Thyroid gland (tissue), 4 donors: ENCODE measurements around the gene SAMD11. TPM values are rescaled to one million over a fixed set of nuclear protein-coding genes. Genes with fewer than 3 reads are reported as not detected.
"Not testable (repeated sequence)": the region's sequence is repeated elsewhere in the genome, so short reads cannot be mapped to it uniquely, and the experiment has no call there.

Experiments used
- DNase-seq, 2 donors: peaks; one replicate each; pipeline ENCODE4 v3.0.0-alpha.2; 2019
- H3K27ac ChIP-seq, 3 donors: fragments of 200-600 bp; sonication (generic); 1 replicate in 2 of 3; 2 replicates in 1 of 3; pipeline ENCODE4 v1.5.1; 2016 to 2019; ENCODE audit warnings: mild to moderate bottlenecking in 1 of 3, moderate library complexity in 1 of 3
- H3K27me3 ChIP-seq: fragments of 200-600 bp; sonication (generic); one replicate; pipeline ENCODE4 v1.5.1; 2019
- H3K36me3 ChIP-seq, 2 donors: fragments of 200-600 bp; sonication (generic); one replicate each; pipeline ENCODE4 v1.5.1; 2016 to 2019
- H3K4me1 ChIP-seq, 2 donors: fragments of 200-600 bp; sonication (generic); one replicate each; pipeline ENCODE4 v1.5.1; 2017 to 2019
- H3K4me3 ChIP-seq, 3 donors: fragments of 200-600 bp; sonication (generic); replicated peaks in 1 of 3; 1 replicate in 2 of 3; 2 replicates in 1 of 3; pipeline ENCODE4 v1.5.1; 2016; ENCODE audit warnings: mild to moderate bottlenecking in 1 of 3
- H3K9me3 ChIP-seq: fragments of 200-600 bp; sonication (generic); one replicate; pipeline ENCODE4 v1.5.1; 2017
- POLR2A ChIP-seq, 2 donors: fragments of 450-650 bp; IDR thresholded peaks; one replicate each; pipeline ENCODE4 v1.6.1; 2017; ENCODE audit warnings: antibody characterized with exemption in 2 of 2, mild to moderate bottlenecking in 2 of 2, moderate library complexity in 1 of 2
- WGBS, 2 donors: methylation state at CpG; one replicate each; pipeline ENCODE4 v1.1.5; 2017; 5-methylcytosine and 5-hydroxymethylcytosine counted together
- intact Hi-C: fragments of 100-400 bp; cut with DNase I; formaldehyde crosslinking; loops from one replicate; pipeline ENCODE4 v1.15.1; 2023
- total RNA-seq, 4 donors: library from RNA; depleted of rRNA; stranded (reverse); fragments of >200 nt; gene quantifications; one replicate each; pipeline ENCODE4 v1.2.3, GENCODE V29; 2016
- TF ChIP-seq, protein P1 (sequence below), 6 experiments: fragments of 200-600 bp in 3 of 6; fragments of 450-650 bp in 3 of 6; sonication (generic) in 3 of 6; IDR thresholded peaks; one replicate each; pipeline ENCODE4 v1.5.1; 2016 to 2019; ENCODE audit warnings: antibody characterized with exemption in 6 of 6, mild to moderate bottlenecking in 2 of 6, inconsistent platforms in 1 of 6, moderate library complexity in 1 of 6

SAMD11 gene
- total RNA-seq, 4 donors from 2014 or later: 4.1 to 11.2 (median 6.3) TPM

DNA sequence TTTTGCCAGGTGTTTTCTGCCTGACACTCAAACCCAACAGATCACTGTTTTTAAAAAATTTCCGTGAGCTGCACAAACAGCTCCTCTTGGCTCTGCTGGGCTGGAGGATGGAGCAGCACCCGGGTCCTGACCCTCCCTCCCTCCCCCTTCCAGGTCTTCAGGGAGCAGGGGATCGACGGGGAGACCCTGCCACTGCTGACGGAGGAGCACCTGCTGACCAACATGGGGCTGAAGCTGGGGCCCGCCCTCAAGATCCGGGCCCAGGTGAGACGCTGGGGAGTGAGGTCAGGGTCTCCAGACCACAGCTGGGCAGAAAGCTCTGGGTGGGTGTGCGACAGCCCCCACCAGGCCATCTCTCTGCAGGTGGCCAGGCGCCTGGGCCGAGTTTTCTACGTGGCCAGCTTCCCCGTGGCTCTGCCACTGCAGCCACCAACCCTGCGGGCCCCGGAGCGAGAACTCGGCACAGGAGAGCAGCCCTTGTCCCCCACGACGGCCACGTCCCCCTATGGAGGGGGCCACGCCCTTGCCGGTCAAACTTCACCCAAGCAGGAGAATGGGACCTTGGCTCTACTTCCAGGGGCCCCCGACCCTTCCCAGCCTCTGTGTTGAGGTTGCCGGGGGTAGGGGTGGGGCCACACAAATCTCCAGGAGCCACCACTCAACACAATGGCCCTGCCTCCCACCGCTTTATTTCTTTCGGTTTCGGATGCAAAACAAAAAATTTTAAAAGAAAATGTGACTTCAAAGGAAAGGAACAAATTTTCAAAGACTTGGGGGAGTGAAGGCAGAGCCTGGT is 20.0 kb downstream of the SAMD11 start:
- Histone ChIP-seq H3K27ac (peak overlapping the region in 1 of 3 donors; percentile 87), H3K36me3 (peaks cover 7 to 23% of the 10 kb centered on the region in 2 donors), H3K27me3 (peaks cover 12% of the 10 kb centered on the region), H3K4me3 (no peak overlapping the region), H3K9me3 (no peaks in the 10 kb centered on the region), H3K4me1 (peaks cover 13 to 47% of the 10 kb centered on the region in 2 donors)
- intact Hi-C loops: no loop called here
- no peak for TF ChIP-seq POLR2A (IDR thresholded peaks at IDR 0.05)
- TF ChIP-seq, protein P1, sequence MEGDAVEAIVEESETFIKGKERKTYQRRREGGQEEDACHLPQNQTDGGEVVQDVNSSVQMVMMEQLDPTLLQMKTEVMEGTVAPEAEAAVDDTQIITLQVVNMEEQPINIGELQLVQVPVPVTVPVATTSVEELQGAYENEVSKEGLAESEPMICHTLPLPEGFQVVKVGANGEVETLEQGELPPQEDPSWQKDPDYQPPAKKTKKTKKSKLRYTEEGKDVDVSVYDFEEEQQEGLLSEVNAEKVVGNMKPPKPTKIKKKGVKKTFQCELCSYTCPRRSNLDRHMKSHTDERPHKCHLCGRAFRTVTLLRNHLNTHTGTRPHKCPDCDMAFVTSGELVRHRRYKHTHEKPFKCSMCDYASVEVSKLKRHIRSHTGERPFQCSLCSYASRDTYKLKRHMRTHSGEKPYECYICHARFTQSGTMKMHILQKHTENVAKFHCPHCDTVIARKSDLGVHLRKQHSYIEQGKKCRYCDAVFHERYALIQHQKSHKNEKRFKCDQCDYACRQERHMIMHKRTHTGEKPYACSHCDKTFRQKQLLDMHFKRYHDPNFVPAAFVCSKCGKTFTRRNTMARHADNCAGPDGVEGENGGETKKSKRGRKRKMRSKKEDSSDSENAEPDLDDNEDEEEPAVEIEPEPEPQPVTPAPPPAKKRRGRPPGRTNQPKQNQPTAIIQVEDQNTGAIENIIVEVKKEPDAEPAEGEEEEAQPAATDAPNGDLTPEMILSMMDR (IDR thresholded peaks at IDR 0.05): no peak
- WGBS, 2 donors: 76 to 78% methylated on average over 21 to 27 of the region's 27 CpGs
- no peak for DNase-seq

DNA sequence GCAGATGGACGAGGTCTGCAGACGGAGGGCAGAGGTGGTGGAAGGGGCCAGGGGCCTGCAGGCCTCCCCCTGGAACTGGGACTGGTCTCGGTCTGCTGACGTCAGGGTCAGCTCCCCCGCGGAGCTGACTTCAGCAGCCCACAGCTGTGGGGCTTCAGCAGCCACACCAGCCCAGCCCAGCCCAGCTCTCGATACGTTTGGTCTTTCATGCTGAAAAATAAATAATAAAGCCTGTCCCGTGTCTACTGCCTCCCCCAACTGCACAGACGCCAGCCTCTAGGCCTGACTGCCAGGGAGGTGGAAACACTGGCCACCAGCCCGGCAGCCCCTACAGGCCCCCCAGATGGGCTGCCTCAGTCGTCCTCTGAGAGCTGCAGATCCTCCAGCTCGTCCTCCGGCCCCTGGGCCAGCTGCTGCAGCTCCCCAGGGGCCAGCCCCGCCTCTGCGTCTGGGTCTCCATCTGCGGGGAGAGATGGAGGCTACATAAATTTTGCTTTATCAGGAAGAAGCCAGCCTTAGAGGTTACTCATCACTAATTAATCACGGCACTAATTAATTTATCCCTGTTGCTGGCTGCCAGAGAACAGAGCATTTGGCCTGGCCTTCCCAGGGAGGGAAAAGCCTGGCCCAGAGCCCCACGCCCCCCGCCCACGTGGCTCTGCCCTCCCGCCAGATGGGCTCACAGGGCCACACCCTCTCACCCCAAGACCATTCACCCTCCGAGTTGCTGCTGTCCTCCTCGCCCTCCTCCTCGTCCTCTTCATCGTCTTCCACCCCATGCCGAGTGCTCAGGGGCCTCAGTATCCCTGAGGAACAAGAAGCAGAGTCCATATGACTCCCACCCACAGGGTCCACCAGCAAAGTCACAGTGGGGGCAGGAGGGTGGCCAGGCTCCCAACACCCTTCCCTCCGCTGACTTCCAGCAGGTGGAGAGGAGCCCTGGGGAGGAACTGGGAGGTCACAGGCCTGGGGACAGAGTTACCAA is 20.9 kb downstream of the SAMD11 start:
- no peak for DNase-seq
- H3K4me1 ChIP-seq: peaks cover 13 to 40% of the 10 kb centered on the region in 2 donors
- peaks cover 8 to 29% of the 10 kb centered on the region in 2 donors for H3K36me3 ChIP-seq
- no peak overlapping the region for H3K27ac ChIP-seq
- no peak for TF ChIP-seq POLR2A (IDR thresholded peaks at IDR 0.05)
- TF ChIP-seq, protein P1 (IDR thresholded peaks at IDR 0.05): no peak
- intact Hi-C loops: no loop called here
- H3K9me3 ChIP-seq: no peaks in the 10 kb centered on the region
- peaks cover 12% of the 10 kb centered on the region for H3K27me3 ChIP-seq
- H3K4me3 ChIP-seq: no peak overlapping the region
- 79 to 83% methylated on average over 28 of the region's 28 CpGs for WGBS, 2 donors

DNA sequence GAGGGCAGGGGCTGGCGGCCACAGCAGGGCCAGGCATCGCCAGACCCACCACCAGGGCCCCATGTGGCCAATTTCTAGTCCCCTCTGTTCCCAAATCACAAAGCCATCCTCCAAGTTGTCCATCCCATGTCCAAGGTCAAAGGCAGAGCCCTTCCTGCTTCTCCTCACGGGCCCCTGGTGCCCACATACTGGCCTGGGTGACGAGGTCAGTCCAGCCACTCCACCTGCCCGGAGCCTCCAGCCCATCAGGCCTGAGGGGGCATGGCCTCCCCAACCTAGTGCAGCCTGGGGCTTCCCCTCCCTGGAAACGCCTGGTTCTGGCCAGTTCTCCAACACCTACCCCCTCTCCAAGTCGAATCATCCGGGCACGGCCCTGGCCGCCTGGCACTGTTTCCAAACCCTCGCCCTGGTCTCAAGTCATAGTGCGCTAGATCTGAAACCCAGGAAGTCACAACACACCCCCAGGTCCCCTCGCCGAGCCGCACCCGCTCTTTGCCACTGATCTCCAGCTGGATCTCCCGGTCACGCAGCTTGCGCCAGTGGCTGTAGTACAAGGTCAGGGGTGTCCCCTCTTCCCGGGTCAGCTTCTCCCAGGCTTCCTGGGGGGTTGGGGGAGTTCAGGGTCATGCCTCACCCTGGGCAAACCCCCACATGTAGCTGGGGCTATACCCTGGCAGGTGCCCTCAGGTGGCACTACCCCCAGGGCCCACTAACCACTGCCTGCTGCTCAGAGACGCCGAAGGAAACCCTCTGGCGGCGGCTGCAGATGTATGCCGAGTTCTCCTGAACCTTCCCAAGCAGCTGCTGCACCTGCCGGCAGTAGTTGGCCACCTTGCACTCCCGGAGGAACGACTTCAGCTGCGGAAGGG is 22.2 kb downstream of the SAMD11 start:
- no peak overlapping the region for H3K4me3 ChIP-seq
- TF ChIP-seq, protein P1 (IDR thresholded peaks at IDR 0.05): no peak
- TF ChIP-seq POLR2A (IDR thresholded peaks at IDR 0.05): no peak
- 91 to 95% methylated on average over 20 to 23 of the region's 29 CpGs for WGBS, 2 donors
- intact Hi-C loops: no loop called here
- H3K27me3 ChIP-seq: peaks cover 12% of the 10 kb centered on the region
- no peak overlapping the region for H3K27ac ChIP-seq
- peaks cover 7 to 29% of the 10 kb centered on the region in 2 donors for H3K4me1 ChIP-seq
- no peaks in the 10 kb centered on the region for H3K9me3 ChIP-seq
- DNase-seq: no peak
- H3K36me3 ChIP-seq: peaks cover 16 to 38% of the 10 kb centered on the region in 2 donors

DNA sequence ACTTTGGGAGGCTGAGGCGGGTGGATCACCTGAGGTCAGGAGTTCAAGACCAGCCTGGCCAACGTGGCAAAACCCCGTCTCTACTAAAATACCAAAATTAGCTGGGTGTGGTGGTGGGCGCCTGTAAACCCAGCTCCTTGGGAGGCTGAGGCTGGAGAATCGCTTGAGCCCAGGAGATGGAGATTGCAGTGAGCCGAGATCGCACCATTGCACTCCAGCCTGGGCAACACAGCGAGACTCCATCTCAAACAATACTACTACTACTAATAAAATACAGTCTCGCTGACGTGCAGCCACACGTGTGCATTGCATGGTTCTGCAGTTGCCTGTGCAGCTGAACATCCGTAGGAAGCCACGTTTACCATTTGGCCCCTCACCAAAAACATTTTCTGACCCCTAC is 23.1 kb downstream of the SAMD11 start:
- not testable (repeated sequence) for H3K4me3 ChIP-seq
- WGBS, 2 donors: 94 to 97% methylated on average over 13 of the region's 13 CpGs

DNA sequence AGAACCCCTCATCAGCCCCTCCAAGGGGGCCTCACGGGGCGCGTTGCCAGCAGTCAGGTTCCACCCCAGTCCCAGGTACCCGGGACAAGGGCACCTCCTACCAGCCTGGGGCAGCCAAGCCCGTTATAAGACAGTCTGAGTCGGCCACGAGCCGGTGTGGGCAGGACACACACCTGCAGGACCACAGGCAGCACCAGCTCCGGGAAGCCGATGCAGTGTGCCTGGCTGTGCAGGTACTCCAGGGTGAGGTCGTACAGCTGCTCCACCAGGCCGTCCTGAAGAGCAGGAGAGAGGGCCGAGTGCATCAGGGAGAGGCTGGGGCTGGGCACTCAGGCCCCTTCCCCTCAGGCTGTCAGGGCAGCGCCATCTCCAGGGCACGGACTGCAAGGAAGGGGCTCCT is 24.2 kb downstream of the SAMD11 start:
- Histone ChIP-seq H3K9me3 (no peaks in the 10 kb centered on the region), H3K27me3 (no peaks in the 10 kb centered on the region), H3K4me1 (peaks cover 0 to 8% of the 10 kb centered on the region in 2 donors), H3K4me3 (no peak overlapping the region), H3K36me3 (peaks cover 35 to 57% of the 10 kb centered on the region in 2 donors), H3K27ac (no peak overlapping the region)
- no peak for DNase-seq
- 88% methylated on average over 6 to 9 of the region's 15 CpGs for whole genome bisulfite sequencing, 2 donors
- TF ChIP-seq, protein P1 (IDR thresholded peaks at IDR 0.05): no peak
- intact Hi-C loops: no loop called here

More for the DNA sequence above, 23.1 kb downstream of the SAMD11 start:
- H3K27ac ChIP-seq, H3K9me3 ChIP-seq, DNase-seq, H3K27me3 ChIP-seq, intact Hi-C loops: not testable (repeated sequence)
- peaks cover 25 to 45% of the 10 kb centered on the region in 2 donors for H3K36me3 ChIP-seq
- H3K4me1 ChIP-seq: peaks cover 0 to 20% of the 10 kb centered on the region in 2 donors
